HepG2 (cell line): ENCODE results near the gene RPRD2. TPM values are rescaled to one million over a fixed set of nuclear protein-coding genes. Genes with fewer than 3 reads are reported as not detected.

Experiments
- ARNT ChIP-seq: fragments of 450-650 bp; IDR thresholded peaks from 2 replicates; pipeline ENCODE4 v1.6.1; 2017
- EED ChIP-seq: sonication (generic); formaldehyde crosslinking; IDR thresholded peaks from 2 replicates; pipeline ENCODE4 v1.5.0; 2020; ENCODE audit warnings: mild to moderate bottlenecking, missing genetic modification reagents
- FOXC1 ChIP-seq: sonication (generic); formaldehyde crosslinking; IDR thresholded peaks from 2 replicates; pipeline ENCODE4 v1.8.0; 2022; ENCODE audit warnings: mild to moderate bottlenecking, missing genetic modification reagents, borderline replicate concordance
- GABPB1 ChIP-seq: IDR thresholded peaks from 2 replicates; pipeline ENCODE4 v1.6.1; 2016; ENCODE audit warnings: mild to moderate bottlenecking, missing genetic modification reagents, moderate library complexity, missing compliant biosample characterization
- HCFC1 ChIP-seq: fragments of 150-350 bp; IDR thresholded peaks from 2 replicates; pipeline ENCODE4 v1.6.1; 2014; ENCODE audit warnings: low read depth, low read length
- IKZF1 ChIP-seq: fragments of 450-650 bp; IDR thresholded peaks from 2 replicates; pipeline ENCODE4 v1.7.1; 2016
- KDM3A ChIP-seq: IDR thresholded peaks from 2 replicates; pipeline ENCODE4 v1.6.1; 2018; ENCODE audit warnings: low read depth, missing compliant biosample characterization
- KDM6A ChIP-seq: IDR thresholded peaks from 2 replicates; pipeline ENCODE4 v1.6.1; 2016; ENCODE audit warnings: low read depth
- NPAS2 ChIP-seq: sonication (generic); formaldehyde crosslinking; IDR thresholded peaks from 2 replicates; pipeline ENCODE4 v1.8.0; 2022; ENCODE audit warnings: mild to moderate bottlenecking, missing genetic modification reagents, borderline replicate concordance
- NR2C2 ChIP-seq: sonication (generic); formaldehyde crosslinking; IDR thresholded peaks from 2 replicates; pipeline ENCODE4 v1.4.0; 2020; ENCODE audit warnings: missing genetic modification reagents, mild to moderate bottlenecking, moderate library complexity, borderline replicate concordance
- PBX3 ChIP-seq: sonication (generic); formaldehyde crosslinking; IDR thresholded peaks from 2 replicates; pipeline ENCODE4 v1.8.1; 2023; ENCODE audit warnings: missing genetic modification reagents, inconsistent platforms, borderline replicate concordance
- PPARG ChIP-seq: conservative IDR thresholded peaks from 2 replicates; pipeline ENCODE4 v1.6.1; 2016; ENCODE audit warnings: missing biosample characterization, missing genetic modification reagents
- PRPF4 ChIP-seq: fragments of 200-400 bp; formaldehyde crosslinking; IDR thresholded peaks from 2 replicates; pipeline ENCODE4 v1.6.1; 2016; ENCODE audit warnings: low read length, low read depth; ENCODE audit not compliant: poor library complexity, severe bottlenecking
- RELA ChIP-seq: sonication (generic); formaldehyde crosslinking; IDR thresholded peaks from 2 replicates; pipeline ENCODE4 v1.4.0; 2020; ENCODE audit warnings: missing genetic modification reagents
- SP4 ChIP-seq: sonication (generic); formaldehyde crosslinking; IDR thresholded peaks from 2 replicates; pipeline ENCODE4 v1.8.1; 2023; ENCODE audit warnings: mild to moderate bottlenecking, missing genetic modification reagents
- TBL1XR1 ChIP-seq: fragments of 150-350 bp; IDR thresholded peaks from 2 replicates; pipeline ENCODE4 v1.6.1; 2014; ENCODE audit warnings: borderline replicate concordance, low read length; ENCODE audit not compliant: partially characterized antibody
- U2AF1 ChIP-seq: fragments of 200-400 bp; formaldehyde crosslinking; optimal IDR thresholded peaks from 2 replicates; pipeline ENCODE3; 2017; ENCODE audit warnings: mild to moderate bottlenecking, low read depth, low read length
- ZNF180 ChIP-seq: sonication (generic); formaldehyde crosslinking; IDR thresholded peaks from 2 replicates; pipeline ENCODE4 v1.4.0; 2020; ENCODE audit warnings: low read depth, missing genetic modification reagents, borderline replicate concordance
- ZNF20 ChIP-seq: sonication (generic); formaldehyde crosslinking; IDR thresholded peaks from 2 replicates; pipeline ENCODE4 v1.4.0; 2020; ENCODE audit warnings: mild to moderate bottlenecking, moderate library complexity, missing genetic modification reagents
- ZNF24 ChIP-seq: fragments of 450-650 bp; IDR thresholded peaks from 2 replicates; pipeline ENCODE4 v1.6.1; 2017; ENCODE audit warnings: antibody characterized with exemption, mild to moderate bottlenecking
- ZNF333 ChIP-seq: sonication (generic); formaldehyde crosslinking; IDR thresholded peaks from 2 replicates; pipeline ENCODE4 v1.4.0; 2020; ENCODE audit warnings: mild to moderate bottlenecking, missing genetic modification reagents, borderline replicate concordance
- ZNF577 ChIP-seq: sonication (generic); formaldehyde crosslinking; IDR thresholded peaks from 2 replicates; pipeline ENCODE4 v1.4.0; 2020; ENCODE audit warnings: mild to moderate bottlenecking, low read depth, missing genetic modification reagents, borderline replicate concordance
- ZNF614 ChIP-seq: IDR thresholded peaks from 2 replicates; pipeline ENCODE4 v1.6.1; 2018; ENCODE audit warnings: missing biosample characterization, missing genetic modification reagents, inconsistent platforms, borderline replicate concordance
- ZNF652 ChIP-seq: IDR thresholded peaks from 2 replicates; pipeline ENCODE4 v1.6.1; 2016; ENCODE audit warnings: low read depth, borderline replicate concordance
- ZNF780A ChIP-seq: sonication (generic); formaldehyde crosslinking; IDR thresholded peaks from 2 replicates; pipeline ENCODE4 v1.8.0; 2022; ENCODE audit warnings: mild to moderate bottlenecking, missing genetic modification reagents, moderate library complexity
- ZNF878 ChIP-seq: sonication (generic); formaldehyde crosslinking; IDR thresholded peaks from 2 replicates; pipeline ENCODE4 v1.8.1; 2023; ENCODE audit warnings: mild to moderate bottlenecking, missing genetic modification reagents, moderate library complexity
- ZNF879 ChIP-seq: sonication (generic); formaldehyde crosslinking; IDR thresholded peaks from 2 replicates; pipeline ENCODE4 v1.8.1; 2023; ENCODE audit warnings: missing genetic modification reagents
- polyA plus RNA-seq, 8 experiments: library from polyadenylated mRNA; depleted of rRNA in 3 of 8; stranded (reverse) in 7 of 8; unstranded in 1 of 8; fragments of >200 nt; fragmentation: Illumina TruSeq in 4 of 8; extraction: Trizol in 4 of 8; gene quantifications; 2 replicates each; pipeline versions ENCODE4 v1.2.1 to v1.2.3, GENCODE V29; 2011 to 2016; ENCODE audit warnings: low read depth in 4 of 8, missing spikeins in 1 of 8, mixed read lengths in 1 of 8; ENCODE audit not compliant: insufficient read depth in 1 of 8
- total RNA-seq, 5 experiments: library from RNA; depleted of rRNA; stranded (reverse); fragments of >200 nt; fragmentation: Illumina TruSeq; extraction: Trizol; gene quantifications; 2 replicates each; pipeline ENCODE4 v1.2.3, GENCODE V29; 2016; ENCODE audit warnings: low read depth in 1 of 5
- TF ChIP-seq, protein P1 (sequence below), 2 experiments: IDR thresholded peaks; 2 replicates each; pipeline ENCODE4 v1.6.1; 2011 to 2012; ENCODE audit warnings: low read length in 2 of 2, borderline replicate concordance in 1 of 2, low read depth in 1 of 2, mild to moderate bottlenecking in 1 of 2, moderate library complexity in 1 of 2

The RPRD2 gene
- total and polyA plus RNA-seq, 2 of the 13 experiments (the other 11 are each of a cell fraction or from before 2014, with no cell fraction given) = 8.0 to 8.9 TPM

DNA sequence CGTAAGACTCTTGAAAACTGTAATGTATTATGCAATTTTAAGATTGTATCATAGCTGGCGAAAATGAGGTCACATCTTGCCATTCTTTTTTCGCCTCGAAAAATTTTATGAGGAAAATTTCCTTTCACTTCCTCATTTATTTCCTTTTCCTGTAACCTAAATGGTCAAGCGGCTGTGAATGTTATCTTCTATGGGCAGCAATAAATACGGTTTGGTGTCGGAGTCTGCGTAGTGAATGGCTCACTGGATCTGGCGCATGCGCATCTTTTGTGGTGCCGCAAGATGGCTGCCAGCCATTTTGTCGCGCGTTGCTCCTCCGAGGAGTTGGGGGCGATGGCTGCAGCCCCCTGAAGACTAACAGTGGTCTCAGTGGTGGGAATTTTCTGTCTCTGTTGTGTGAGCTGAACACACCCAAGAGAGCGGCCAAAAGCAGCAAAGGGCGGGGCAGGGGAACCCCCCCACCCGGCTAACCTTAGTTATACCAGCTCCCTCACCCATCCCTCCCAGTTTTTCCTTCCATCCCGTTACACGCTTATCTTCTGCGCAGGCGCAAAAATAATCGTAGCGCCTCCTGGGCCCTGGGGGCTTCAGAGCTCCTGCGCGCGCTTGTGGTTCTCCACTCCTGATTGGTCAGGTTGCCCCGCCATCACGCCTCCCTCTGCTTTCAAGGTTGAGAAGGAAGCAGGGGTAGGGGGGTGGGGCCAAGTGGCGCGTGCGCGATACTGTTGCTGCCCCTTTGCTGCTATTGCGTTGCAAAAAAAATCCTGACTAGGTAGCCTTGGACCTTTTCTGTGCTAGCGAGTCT is at the start of gene RPRD2 (continued):
- TF ChIP-seq PBX3 (CRISPR knock-in tag) = no peak
- TF ChIP-seq HCFC1 = no peak; the same call in 1 of the 2 replicates
- no peak for TF ChIP-seq PPARG (CRISPR knock-in tag)
- TF ChIP-seq ZNF879 (CRISPR knock-in tag) = no peak
- TF ChIP-seq GABPB1 (CRISPR knock-in tag) = 0 out of 2 replicates have a peak, but pooled peaks have one; percentile 22
- peak; percentile 2; the same call in 1 of the 2 replicates for TF ChIP-seq ZNF878
- no peak for TF ChIP-seq ZNF652 (CRISPR knock-in tag)
- TF ChIP-seq ZNF24 = no peak
- no peak; the same call in 1 of the 2 replicates for TF ChIP-seq SP4 (CRISPR knock-in tag)
- TF ChIP-seq ZNF180 = no peak
- TF ChIP-seq ZNF614 (CRISPR knock-in tag) = no peak
- TF ChIP-seq RELA (CRISPR knock-in tag) = no peak
- no peak for TF ChIP-seq KDM6A (CRISPR knock-in tag)
- TF ChIP-seq FOXC1 (CRISPR knock-in tag) = 0 out of 2 replicates have a peak, but pooled peaks have one; percentile 46
- no peak for TF ChIP-seq TBL1XR1
- no peak for TF ChIP-seq IKZF1
- no peak for TF ChIP-seq NPAS2 (CRISPR knock-in tag)
- TF ChIP-seq EED = 0 out of 2 replicates have a peak, but pooled peaks have one; percentile 62
- no peak for TF ChIP-seq ZNF20 (CRISPR knock-in tag)
- no peak for TF ChIP-seq ARNT
- TF ChIP-seq NR2C2 = no peak; the same call in 1 of the 2 replicates
- no peak for TF ChIP-seq ZNF577
- TF ChIP-seq PRPF4 = no peak
- no peak for TF ChIP-seq U2AF1
- TF ChIP-seq, protein P1, sequence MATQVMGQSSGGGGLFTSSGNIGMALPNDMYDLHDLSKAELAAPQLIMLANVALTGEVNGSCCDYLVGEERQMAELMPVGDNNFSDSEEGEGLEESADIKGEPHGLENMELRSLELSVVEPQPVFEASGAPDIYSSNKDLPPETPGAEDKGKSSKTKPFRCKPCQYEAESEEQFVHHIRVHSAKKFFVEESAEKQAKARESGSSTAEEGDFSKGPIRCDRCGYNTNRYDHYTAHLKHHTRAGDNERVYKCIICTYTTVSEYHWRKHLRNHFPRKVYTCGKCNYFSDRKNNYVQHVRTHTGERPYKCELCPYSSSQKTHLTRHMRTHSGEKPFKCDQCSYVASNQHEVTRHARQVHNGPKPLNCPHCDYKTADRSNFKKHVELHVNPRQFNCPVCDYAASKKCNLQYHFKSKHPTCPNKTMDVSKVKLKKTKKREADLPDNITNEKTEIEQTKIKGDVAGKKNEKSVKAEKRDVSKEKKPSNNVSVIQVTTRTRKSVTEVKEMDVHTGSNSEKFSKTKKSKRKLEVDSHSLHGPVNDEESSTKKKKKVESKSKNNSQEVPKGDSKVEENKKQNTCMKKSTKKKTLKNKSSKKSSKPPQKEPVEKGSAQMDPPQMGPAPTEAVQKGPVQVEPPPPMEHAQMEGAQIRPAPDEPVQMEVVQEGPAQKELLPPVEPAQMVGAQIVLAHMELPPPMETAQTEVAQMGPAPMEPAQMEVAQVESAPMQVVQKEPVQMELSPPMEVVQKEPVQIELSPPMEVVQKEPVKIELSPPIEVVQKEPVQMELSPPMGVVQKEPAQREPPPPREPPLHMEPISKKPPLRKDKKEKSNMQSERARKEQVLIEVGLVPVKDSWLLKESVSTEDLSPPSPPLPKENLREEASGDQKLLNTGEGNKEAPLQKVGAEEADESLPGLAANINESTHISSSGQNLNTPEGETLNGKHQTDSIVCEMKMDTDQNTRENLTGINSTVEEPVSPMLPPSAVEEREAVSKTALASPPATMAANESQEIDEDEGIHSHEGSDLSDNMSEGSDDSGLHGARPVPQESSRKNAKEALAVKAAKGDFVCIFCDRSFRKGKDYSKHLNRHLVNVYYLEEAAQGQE (IDR thresholded peaks at IDR 0.05; ENCODE audit: borderline replicate concordance in 1 of 2, low read depth in 1 of 2, low read length in 2 of 2) = peak in 1 of 2 experiments; percentile 16; a peak in 1 of 4 replicates
- TF ChIP-seq ZNF333 = no peak
- no peak for TF ChIP-seq KDM3A (CRISPR knock-in tag)
- no peak for TF ChIP-seq ZNF780A
